SIG-M5 treated with dmso at 0.1 percent for 504 hours (cell line): ENCODE data around the gene NRTN.
"Not testable (repeated sequence)": the region's sequence is repeated elsewhere in the genome, so short reads cannot be mapped to it uniquely, and the experiment has no call there.

Experiments
- DNase-seq: peaks from one replicate; lab custom pipeline; 2025; ENCODE audit not compliant: unreplicated experiment; lab: John Stamatoyannopoulos, UW

Gene NRTN

GRCh38 chr19:5832527-5833216 lies 27.8 kb downstream of the NRTN start:
- DNase-seq = no peak

GRCh38 chr19:5837761-5838352 lies 33.0 kb downstream of the NRTN start:
- DNase-seq = no peak

GRCh38 chr19:5838353-5839064 lies 33.6 kb downstream of the NRTN start:
- no peak for DNase-seq

- DNase-seq = no peak
These were observed 34.5 kb downstream of the NRTN start, which contains the start of gene FUT6 for GRCh38 chr19:5839065-5840017. FUT6 (minus strand) TSS chr19:5839702; CDS start chr19:5832567, 7,135 bp downstream.

GRCh38 chr19:5841735-5842111 lies 36.9 kb downstream of the NRTN start:
- DNase-seq = not testable (repeated sequence)

GRCh38 chr19:5843295-5843927 lies 38.5 kb downstream of the NRTN start:
- DNase-seq = no peak

GRCh38 chr19:5844456-5845433 lies 39.9 kb downstream of the NRTN start:
- no peak for DNase-seq

- not testable (repeated sequence) for DNase-seq
These were observed 43.0 kb downstream of the NRTN start for GRCh38 chr19:5847846-5848245.

- DNase-seq = not testable (repeated sequence)
These were observed 43.8 kb downstream of the NRTN start for GRCh38 chr19:5848621-5849020.

GRCh38 chr19:5850189-5850588 lies 45.3 kb downstream of the NRTN start:
- DNase-seq = no peak

- no peak for DNase-seq
These were observed 46.0 kb downstream of the NRTN start for GRCh38 chr19:5850743-5851293.

- DNase-seq = no peak
These were observed 46.4 kb downstream of the NRTN start, which contains the start of gene FUT3 for GRCh38 chr19:5851302-5851701. FUT3 (minus strand) TSS chr19:5851449.

GRCh38 chr19:5854121-5854520 lies 49.3 kb downstream of the NRTN start:
- not testable (repeated sequence) for DNase-seq

- DNase-seq = not testable (repeated sequence)
These were observed 50.3 kb downstream of the NRTN start for GRCh38 chr19:5855151-5855550.

GRCh38 chr19:5857203-5858081 lies 52.6 kb downstream of the NRTN start:
- DNase-seq = no peak

- no peak for DNase-seq
These were observed 58.3 kb downstream of the NRTN start for GRCh38 chr19:5863030-5863665.

- no peak for DNase-seq
These were observed 59.3 kb downstream of the NRTN start for GRCh38 chr19:5864013-5864720.
